DMS 273 (cell line): ENCODE measurements around the gene ETS1.

Experiments
- DNase-seq: peaks from one replicate; lab custom pipeline; 2025; ENCODE audit not compliant: unreplicated experiment; lab: John Stamatoyannopoulos, UW

ETS1 gene

GRCh38 chr11:128503245-128503991 lies 83.9 kb downstream of the ETS1 start:
- DNase-seq = peak; percentile 66

- DNase-seq = peak; percentile 10
Measured at GRCh38 chr11:128502726-128503125, 84.6 kb downstream of the ETS1 start.

- peak; percentile 3 for DNase-seq
Measured at GRCh38 chr11:128501632-128502549, 85.5 kb downstream of the ETS1 start.

GRCh38 chr11:128501008-128501407 lies 86.3 kb downstream of the ETS1 start:
- DNase-seq = no peak

GRCh38 chr11:128500493-128500892 lies 86.9 kb downstream of the ETS1 start:
- no peak for DNase-seq

- DNase-seq = no peak
Measured at GRCh38 chr11:128499613-128500253, 87.6 kb downstream of the ETS1 start.

- no peak for DNase-seq
Measured at GRCh38 chr11:128498721-128499245, 88.6 kb downstream of the ETS1 start.

GRCh38 chr11:128497776-128498095 lies 89.6 kb downstream of the ETS1 start:
- no peak for DNase-seq

- peak; percentile 66 for DNase-seq
Measured at GRCh38 chr11:128497061-128497775, 90.1 kb downstream of the ETS1 start.

GRCh38 chr11:128496692-128497060 lies 90.7 kb downstream of the ETS1 start:
- DNase-seq = no peak

- no peak for DNase-seq
Measured at GRCh38 chr11:128496249-128496648, 91.1 kb downstream of the ETS1 start.

- DNase-seq = peak; percentile 1
Measured at GRCh38 chr11:128494418-128495332, 92.7 kb downstream of the ETS1 start.

GRCh38 chr11:128493570-128493965 lies 93.8 kb downstream of the ETS1 start:
- DNase-seq = no peak

- no peak for DNase-seq
Measured at GRCh38 chr11:128492903-128493569, 94.3 kb downstream of the ETS1 start.

- DNase-seq = no peak
Measured at GRCh38 chr11:128492461-128492860, 94.9 kb downstream of the ETS1 start.

- no peak for DNase-seq
Measured at GRCh38 chr11:128491195-128491936, 96.0 kb downstream of the ETS1 start.

GRCh38 chr11:128490092-128490491 lies 97.3 kb downstream of the ETS1 start:
- no peak for DNase-seq

GRCh38 chr11:128488471-128488870 lies 98.9 kb downstream of the ETS1 start:
- DNase-seq = no peak

- DNase-seq = no peak
Measured at GRCh38 chr11:128487978-128488377, 99.4 kb downstream of the ETS1 start.
